ENCODE data around the gene NKD1.

DNA sequence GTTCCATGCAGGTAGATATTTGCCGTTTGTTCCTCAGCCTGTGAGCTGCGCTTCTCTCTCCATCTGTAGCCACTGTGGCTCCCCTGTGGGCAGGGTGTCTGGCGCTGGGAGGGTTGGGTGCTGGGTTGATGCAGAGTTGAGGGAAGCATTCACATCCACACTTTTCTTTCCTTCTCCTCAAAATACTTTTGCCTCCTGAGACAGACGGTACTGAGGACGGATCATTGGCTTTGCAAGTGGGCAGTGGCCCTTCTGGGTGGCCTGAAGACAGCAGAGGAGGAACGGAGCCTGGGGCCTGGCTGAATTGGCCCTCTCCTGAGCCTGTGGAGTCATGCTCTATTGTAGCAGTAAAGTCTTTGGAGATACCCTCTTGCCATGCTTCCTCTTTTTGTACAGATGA is 43.0 kb downstream of the NKD1 start:
- no peak for TF ChIP-seq POLR2A (IDR thresholded peaks at IDR 0.05)
- TF ChIP-seq, protein P1, sequence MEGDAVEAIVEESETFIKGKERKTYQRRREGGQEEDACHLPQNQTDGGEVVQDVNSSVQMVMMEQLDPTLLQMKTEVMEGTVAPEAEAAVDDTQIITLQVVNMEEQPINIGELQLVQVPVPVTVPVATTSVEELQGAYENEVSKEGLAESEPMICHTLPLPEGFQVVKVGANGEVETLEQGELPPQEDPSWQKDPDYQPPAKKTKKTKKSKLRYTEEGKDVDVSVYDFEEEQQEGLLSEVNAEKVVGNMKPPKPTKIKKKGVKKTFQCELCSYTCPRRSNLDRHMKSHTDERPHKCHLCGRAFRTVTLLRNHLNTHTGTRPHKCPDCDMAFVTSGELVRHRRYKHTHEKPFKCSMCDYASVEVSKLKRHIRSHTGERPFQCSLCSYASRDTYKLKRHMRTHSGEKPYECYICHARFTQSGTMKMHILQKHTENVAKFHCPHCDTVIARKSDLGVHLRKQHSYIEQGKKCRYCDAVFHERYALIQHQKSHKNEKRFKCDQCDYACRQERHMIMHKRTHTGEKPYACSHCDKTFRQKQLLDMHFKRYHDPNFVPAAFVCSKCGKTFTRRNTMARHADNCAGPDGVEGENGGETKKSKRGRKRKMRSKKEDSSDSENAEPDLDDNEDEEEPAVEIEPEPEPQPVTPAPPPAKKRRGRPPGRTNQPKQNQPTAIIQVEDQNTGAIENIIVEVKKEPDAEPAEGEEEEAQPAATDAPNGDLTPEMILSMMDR (IDR thresholded peaks at IDR 0.05) = no peak
- no peak for TF ChIP-seq POLR2AphosphoS5 (IDR thresholded peaks at IDR 0.05; ENCODE audit: insufficient read depth in 1 of 2, low read depth in 1 of 2)

Data from vagina (tissue), 2 donors.